A673 (cell line): ENCODE measurements around the gene COL20A1.

ENCODE experiments used
- CTCF ChIP-seq: fragments of 300-800, 200-600 bp; sonication (generic); conservative IDR thresholded peaks from 2 replicates; pipeline ENCODE4 v1.5.1; 2017; ENCODE audit warnings: low read depth, mild to moderate bottlenecking, antibody characterized with exemption, low read length, moderate library complexity, mixed read lengths
- EZH2 ChIP-seq: fragments of 200-600 bp; sonication (generic); IDR thresholded peaks from 2 replicates; pipeline ENCODE4 v1.6.1; 2017; ENCODE audit warnings: borderline replicate concordance, low read depth, mild to moderate bottlenecking, mixed read lengths, antibody characterized with exemption, low read length; ENCODE audit not compliant: poor library complexity, severe bottlenecking

GRCh38 chr20:63312690-63313348, 19.8 kb downstream of the COL20A1 start:
- TF ChIP-seq EZH2 (no peak), CTCF (no peak)
